HepG2 (cell line): ENCODE results near the gene CHN1. TPM values are rescaled to one million over a fixed set of nuclear protein-coding genes. Genes with fewer than 3 reads are reported as not detected.

Experiments
- ATAC-seq: fragments of 200-7000 bp; cut with Tn5 transposase; 3 replicates; pipeline ENCODE4 v1.9.1; 2020; ENCODE audit warnings: mild to moderate bottlenecking, moderate library complexity
- BruUV-seq: library from RNA; stranded (reverse); fragments of 400-500 nt; replicated peaks from 2 replicates; lab custom pipeline; 2021; lab: Mats Ljungman, UMichigan
- CTCF ChIA-PET: fragments of 300-600 bp; formaldehyde crosslinking; extraction: SDS; loops from one replicate; lab custom pipeline; 2021; ENCODE audit warnings: low total read pairs, inconsistent platforms, low intra/inter-chr PET ratio; lab: Yijun Ruan, JAX
- POLR2A ChIA-PET: fragments of 350-600 bp; sonication (Branson Sonifier 250); formaldehyde crosslinking; loops from one replicate; lab custom pipeline; 2020; ENCODE audit warnings: antibody characterized with exemption, inconsistent platforms; lab: Yijun Ruan, JAX
- DNase-seq: peaks from one replicate; pipeline ENCODE4 v3.0.0-alpha.2; 2015; ENCODE audit warnings: low spot score
- FAIRE-seq: peaks from 3 replicates; lab custom pipeline; 2011; peaks lifted over from hg19 to GRCh38; lab: Jason Lieb, UNC
- H2AFZ ChIP-seq: one replicate; pipeline ENCODE4 v1.6.1; 2011; ENCODE audit warnings: low read length, inconsistent platforms
- H3K27ac ChIP-seq: fragments of 300-600 bp; 3 replicates; pipeline ENCODE4 v1.8.0; 2011; ENCODE audit warnings: mixed run types, mild to moderate bottlenecking, mixed read lengths, low read length, inconsistent platforms; ENCODE audit not compliant: insufficient read depth; ENCODE audit errors: extremely low read length
- H3K27me3 ChIP-seq, 2 experiments: fragments of 200-600 bp in 1 of 2; 2 replicates in 1 of 2; 3 replicates in 1 of 2; pipeline versions ENCODE4 v1.6.0 to v1.8.0; 2011; ENCODE audit warnings: low read length in 2 of 2, mild to moderate bottlenecking in 2 of 2, moderate library complexity in 2 of 2, inconsistent platforms in 1 of 2; ENCODE audit not compliant: insufficient read depth in 2 of 2, control insufficient read depth in 1 of 2
- H3K36me3 ChIP-seq, 2 experiments: fragments of 200-600 bp in 1 of 2; replicated peaks in 1 of 2; 2 replicates in 1 of 2; 3 replicates in 1 of 2; pipeline versions ENCODE4 v1.5.1 to v1.8.0; 2011; ENCODE audit warnings: low read length in 2 of 2, inconsistent platforms in 1 of 2; ENCODE audit not compliant: insufficient read depth in 2 of 2, control insufficient read depth in 1 of 2
- H3K4me1 ChIP-seq: 2 replicates; pipeline ENCODE4 v1.5.1; 2012; ENCODE audit warnings: low read length, inconsistent platforms; ENCODE audit not compliant: insufficient read depth
- H3K4me2 ChIP-seq: 2 replicates; pipeline ENCODE4 v1.6.0; 2011; ENCODE audit warnings: low read depth, low read length, inconsistent platforms
- H3K4me3 ChIP-seq, 3 experiments: fragments of 200-600 bp in 1 of 3; sonication (generic), shearing (Covaris generic) in 1 of 3; replicated peaks in 1 of 3; 2 replicates each; pipeline ENCODE4 v1.5.1; 2011 to 2016; ENCODE audit warnings: low read length in 3 of 3, inconsistent platforms in 2 of 3, low read depth in 2 of 3, mild to moderate bottlenecking in 2 of 3, control low read depth in 1 of 3, mixed read lengths in 1 of 3; ENCODE audit not compliant: insufficient read depth in 1 of 3
- H3K79me2 ChIP-seq: one replicate; pipeline ENCODE4 v1.6.1; 2011; ENCODE audit warnings: low read length, inconsistent platforms; ENCODE audit not compliant: insufficient read depth
- H3K9ac ChIP-seq: 2 replicates; pipeline ENCODE4 v1.6.0; 2011; ENCODE audit warnings: mild to moderate bottlenecking, low read depth, low read length, inconsistent platforms; ENCODE audit not compliant: insufficient read depth
- H3K9me3 ChIP-seq: 2 replicates; pipeline ENCODE4 v1.5.1; 2012; ENCODE audit warnings: mild to moderate bottlenecking, low read length
- H4K20me1 ChIP-seq: 2 replicates; pipeline ENCODE4 v1.6.0; 2011; ENCODE audit warnings: inconsistent platforms, mild to moderate bottlenecking, low read length, moderate library complexity; ENCODE audit not compliant: insufficient read depth
- GZF1 ChIP-seq: sonication (generic); formaldehyde crosslinking; IDR thresholded peaks from 2 replicates; pipeline ENCODE4 v1.5.1; 2020; ENCODE audit warnings: mild to moderate bottlenecking, missing genetic modification reagents
- NFE2L1 ChIP-seq: sonication (generic); formaldehyde crosslinking; IDR thresholded peaks from 2 replicates; pipeline ENCODE4 v1.4.0; 2020; ENCODE audit warnings: missing genetic modification reagents, mild to moderate bottlenecking, borderline replicate concordance
- SAP130 ChIP-seq: IDR thresholded peaks from 2 replicates; pipeline ENCODE4 v1.6.1; 2016; ENCODE audit warnings: low read depth
- SIN3A ChIP-seq: IDR thresholded peaks from 2 replicates; pipeline ENCODE4 v1.6.1; 2011; ENCODE audit warnings: low read depth, mild to moderate bottlenecking, control low read depth, low read length, borderline replicate concordance
- SNAI1 ChIP-seq: sonication (generic); formaldehyde crosslinking; IDR thresholded peaks from 2 replicates; pipeline ENCODE4 v1.5.0; 2020; ENCODE audit warnings: mild to moderate bottlenecking, missing genetic modification reagents, borderline replicate concordance
- SYNCRIP ChIP-seq: fragments of 200-400 bp; formaldehyde crosslinking; IDR thresholded peaks from 2 replicates; pipeline ENCODE4 v1.6.1; 2018; ENCODE audit warnings: mild to moderate bottlenecking, low read depth, low read length; ENCODE audit not compliant: insufficient read depth
- TBL1XR1 ChIP-seq: fragments of 150-350 bp; IDR thresholded peaks from 2 replicates; pipeline ENCODE4 v1.6.1; 2014; ENCODE audit warnings: borderline replicate concordance, low read length; ENCODE audit not compliant: partially characterized antibody
- ZBTB43 ChIP-seq: sonication (generic); formaldehyde crosslinking; conservative IDR thresholded peaks from 2 replicates; pipeline ENCODE4 v1.4.0; 2020; ENCODE audit warnings: missing genetic modification reagents
- ZNF124 ChIP-seq: sonication (generic); formaldehyde crosslinking; IDR thresholded peaks from 2 replicates; pipeline ENCODE4 v1.4.0; 2020; ENCODE audit warnings: missing genetic modification reagents
- ZZZ3 ChIP-seq: sonication (generic); formaldehyde crosslinking; IDR thresholded peaks from 2 replicates; pipeline ENCODE4 v1.4.0; 2020; ENCODE audit warnings: missing genetic modification reagents, mild to moderate bottlenecking, borderline replicate concordance
- WGBS: methylation state at CpG from one replicate; pipeline ENCODE4 v1.1.6; 2017; ENCODE audit warnings: low lambda C conversion rate; 5-methylcytosine and 5-hydroxymethylcytosine counted together
- in situ Hi-C: cut with HindIII; loops from 2 replicates; pipeline ENCODE4 v1.10.0; 2017; ENCODE audit warnings: low pct_unique_long_range_greater_than_20kb; ENCODE audit not compliant: extremely low pct_ligation_motif_present
- intact Hi-C: fragments of 100-400 bp; cut with micrococcal nuclease; formaldehyde crosslinking; loops from one replicate; pipeline ENCODE4 v1.10.0; 2022; ENCODE audit not compliant: unreplicated experiment
- polyA plus RNA-seq, 8 experiments: library from polyadenylated mRNA; depleted of rRNA in 3 of 8; stranded (reverse) in 7 of 8; unstranded in 1 of 8; fragments of >200 nt; fragmentation: Illumina TruSeq in 4 of 8; extraction: Trizol in 4 of 8; gene quantifications; 2 replicates each; pipeline versions ENCODE4 v1.2.1 to v1.2.3, GENCODE V29; 2011 to 2016; ENCODE audit warnings: low read depth in 4 of 8, missing spikeins in 1 of 8, mixed read lengths in 1 of 8; ENCODE audit not compliant: insufficient read depth in 1 of 8
- total RNA-seq, 5 experiments: library from RNA; depleted of rRNA; stranded (reverse); fragments of >200 nt; fragmentation: Illumina TruSeq; extraction: Trizol; gene quantifications; 2 replicates each; pipeline ENCODE4 v1.2.3, GENCODE V29; 2016; ENCODE audit warnings: low read depth in 1 of 5
- TF ChIP-seq, protein P1 (sequence below): sonication (generic); formaldehyde crosslinking; IDR thresholded peaks from 2 replicates; pipeline ENCODE4 v1.4.0; 2020; ENCODE audit warnings: missing genetic modification reagents

The CHN1 gene
- total and polyA plus RNA-seq, 2 of the 13 experiments (the other 11 are each of a cell fraction or from before 2014, with no cell fraction given): 2.8 to 3.5 TPM

GRCh38 chr2:174945601-174946260 is 59.5 kb downstream of the CHN1 start (continued):
- TF ChIP-seq ZBTB43 (CRISPR knock-in tag): no peak
- TF ChIP-seq SYNCRIP: no peak
- no peak for TF ChIP-seq SNAI1 (CRISPR knock-in tag)

- BruUV-seq: no TSS peak
- Histone ChIP-seq H4K20me1 (no peaks in the 10 kb centered on the region), H3K9ac (no peak overlapping the region), H3K36me3 (no peaks in the 10 kb centered on the region), H3K4me2 (no peak overlapping the region), H3K79me2 (no peaks in the 10 kb centered on the region), H3K4me3 (no peak overlapping the region), H2AFZ (no peak overlapping the region), H3K27ac (no peak overlapping the region), H3K27me3 (no peaks in the 10 kb centered on the region), H3K9me3 (no peaks in the 10 kb centered on the region), H3K4me1 (no peaks in the 10 kb centered on the region)
- WGBS: 27% methylated on average over 1 of the region's 1 CpG
- DNase-seq (no peak), FAIRE-seq (no peak), ATAC-seq (no peak)
- intact Hi-C loops (no loop called here), in situ Hi-C loops (no loop called here)
- POLR2A ChIA-PET: no interaction called here
- CTCF ChIA-PET: no interaction called here
- TF ChIP-seq ZZZ3 (CRISPR knock-in tag): no peak
Measured at GRCh38 chr2:174939046-174939445, 66.1 kb downstream of the CHN1 start.

DNA sequence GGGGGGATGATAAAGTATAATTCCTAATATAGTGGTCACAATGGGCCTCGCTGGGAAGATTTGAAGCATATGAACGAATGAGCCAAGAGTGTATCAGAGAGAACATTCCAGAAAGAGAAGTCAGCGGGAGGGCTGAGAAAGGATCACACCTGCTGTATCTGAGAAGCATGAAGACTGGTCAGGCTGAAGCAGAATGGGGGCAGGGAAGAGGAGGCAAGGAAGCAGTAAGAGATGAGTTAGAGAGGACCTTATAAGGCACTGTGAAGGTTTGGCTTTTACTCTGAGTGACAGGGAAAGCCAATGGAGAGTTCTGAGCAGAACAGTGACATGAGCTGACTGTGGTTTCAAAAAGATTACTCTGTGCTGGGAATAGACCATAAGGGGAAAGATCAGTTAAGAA is 73.5 kb downstream of the CHN1 start:
- Histone ChIP-seq H4K20me1 (no peaks in the 10 kb centered on the region), H3K4me3 (no peak overlapping the region), H3K27me3 (no peaks in the 10 kb centered on the region), H3K36me3 (no peaks in the 10 kb centered on the region), H3K79me2 (no peaks in the 10 kb centered on the region), H3K4me2 (no peak overlapping the region), H2AFZ (no peak overlapping the region), H3K9ac (no peak overlapping the region), H3K27ac (no peak overlapping the region), H3K9me3 (no peaks in the 10 kb centered on the region), H3K4me1 (no peaks in the 10 kb centered on the region)
- intact Hi-C loops (no loop called here), in situ Hi-C loops (no loop called here)
- CTCF ChIA-PET: no interaction called here
- 18% methylated on average over 3 of the region's 3 CpGs for WGBS
- POLR2A ChIA-PET: no interaction called here
- BruUV-seq: no TSS peak
- FAIRE-seq (no peak), ATAC-seq (no peak), DNase-seq (no peak)
- TF ChIP-seq, protein P1, sequence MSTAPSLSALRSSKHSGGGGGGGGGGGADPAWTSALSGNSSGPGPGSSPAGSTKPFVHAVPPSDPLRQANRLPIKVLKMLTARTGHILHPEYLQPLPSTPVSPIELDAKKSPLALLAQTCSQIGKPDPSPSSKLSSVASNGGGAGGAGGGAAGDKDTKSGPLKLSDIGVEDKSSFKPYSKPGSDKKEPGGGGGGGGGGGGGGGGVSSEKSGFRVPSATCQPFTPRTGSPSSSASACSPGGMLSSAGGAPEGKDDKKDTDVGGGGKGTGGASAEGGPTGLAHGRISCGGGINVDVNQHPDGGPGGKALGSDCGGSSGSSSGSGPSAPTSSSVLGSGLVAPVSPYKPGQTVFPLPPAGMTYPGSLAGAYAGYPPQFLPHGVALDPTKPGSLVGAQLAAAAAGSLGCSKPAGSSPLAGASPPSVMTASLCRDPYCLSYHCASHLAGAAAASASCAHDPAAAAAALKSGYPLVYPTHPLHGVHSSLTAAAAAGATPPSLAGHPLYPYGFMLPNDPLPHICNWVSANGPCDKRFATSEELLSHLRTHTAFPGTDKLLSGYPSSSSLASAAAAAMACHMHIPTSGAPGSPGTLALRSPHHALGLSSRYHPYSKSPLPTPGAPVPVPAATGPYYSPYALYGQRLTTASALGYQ (CRISPR knock-in tag): no peak
- TF ChIP-seq GZF1 (CRISPR knock-in tag) (no peak), SIN3A (no peak), TBL1XR1 (no peak), SAP130 (no peak), NFE2L1 (CRISPR knock-in tag) (no peak), ZNF124 (CRISPR knock-in tag) (no peak)
